ENCODE measurements around the gene NEK1.

- no peak for TF ChIP-seq CTCF (IDR thresholded peaks at IDR 0.05)
- no peak for TF ChIP-seq IRF1 (CRISPR knock-in tag; IDR thresholded peaks at IDR 0.05)
These were observed 28.8 kb downstream of the NEK1 start for GRCh38 chr4:169583563-169583962.
